Skeletal muscle cell (primary cell): ENCODE measurements around the gene TARS3.
"Not testable (repeated sequence)": the region's sequence is repeated elsewhere in the genome, so short reads cannot be mapped to it uniquely, and the experiment has no call there.

Experiments used
- DNase-seq: peaks from one replicate; pipeline ENCODE4 v3.0.0-alpha.2; 2010; ENCODE audit warnings: low read depth
- H3K4me3 ChIP-seq: 2 replicates; pipeline ENCODE4 v1.5.1; 2011; ENCODE audit warnings: low read depth, mild to moderate bottlenecking, control low read depth, low read length, moderate library complexity

TARS3 gene

GRCh38 chr15:101660005-101660404 lies 64.3 kb downstream of the TARS3 start:
- DNase-seq, result no peak

GRCh38 chr15:101657968-101658784 lies 66.1 kb downstream of the TARS3 start:
- no peak overlapping the region for H3K4me3 ChIP-seq
- no peak for DNase-seq

More at GRCh38 chr15:101660005-101660404, 64.3 kb downstream of the TARS3 start:
- H3K4me3 ChIP-seq, result no peak overlapping the region

- no peak for DNase-seq
Measured at GRCh38 chr15:101657171-101657570, 67.1 kb downstream of the TARS3 start.

GRCh38 chr15:101654624-101655337 lies 69.5 kb downstream of the TARS3 start:
- not testable (repeated sequence) for DNase-seq, H3K4me3 ChIP-seq

More at GRCh38 chr15:101657171-101657570, 67.1 kb downstream of the TARS3 start:
- H3K4me3 ChIP-seq, result no peak overlapping the region

GRCh38 chr15:101654171-101654570 lies 70.1 kb downstream of the TARS3 start:
- no peak overlapping the region for H3K4me3 ChIP-seq
- no peak for DNase-seq

- H3K4me3 ChIP-seq, result peak overlapping the region; percentile 84
- no peak for DNase-seq
Measured at GRCh38 chr15:101652786-101653430, 71.4 kb downstream of the TARS3 start.

GRCh38 chr15:101652098-101652785 lies 72.0 kb downstream of the TARS3 start, which contains the start of gene TM2D3:
TSS of gene TM2D3 (minus strand) at chr15:101652381. CDS start at chr15:101652361, 20 bp downstream.
- peak; percentile 67 for DNase-seq
- H3K4me3 ChIP-seq, result peak within 1 kb of the TSS; percentile 84

GRCh38 chr15:101651554-101652097 lies 72.6 kb downstream of the TARS3 start:
- H3K4me3 ChIP-seq, result peak overlapping the region; percentile 84
- DNase-seq, result no peak

GRCh38 chr15:101650145-101650544 lies 74.1 kb downstream of the TARS3 start:
- no peak overlapping the region for H3K4me3 ChIP-seq
- DNase-seq, result no peak

- DNase-seq, result no peak
- H3K4me3 ChIP-seq, result no peak overlapping the region
Measured at GRCh38 chr15:101648356-101648755, 75.9 kb downstream of the TARS3 start.

GRCh38 chr15:101647251-101647650 lies 77.0 kb downstream of the TARS3 start:
- no peak for DNase-seq
- H3K4me3 ChIP-seq, result no peak overlapping the region

GRCh38 chr15:101646672-101647071 lies 77.6 kb downstream of the TARS3 start:
- no peak overlapping the region for H3K4me3 ChIP-seq
- DNase-seq, result no peak

GRCh38 chr15:101642361-101642760 lies 81.9 kb downstream of the TARS3 start:
- no peak overlapping the region for H3K4me3 ChIP-seq
- DNase-seq, result no peak

GRCh38 chr15:101641894-101642293 lies 82.4 kb downstream of the TARS3 start:
- DNase-seq, result no peak

GRCh38 chr15:101641129-101641764 lies 83.0 kb downstream of the TARS3 start:
- DNase-seq, result no peak
- no peak overlapping the region for H3K4me3 ChIP-seq

More at GRCh38 chr15:101641894-101642293, 82.4 kb downstream of the TARS3 start:
- no peak overlapping the region for H3K4me3 ChIP-seq

GRCh38 chr15:101639667-101640066 lies 84.6 kb downstream of the TARS3 start:
- DNase-seq, result no peak
- no peak overlapping the region for H3K4me3 ChIP-seq

- H3K4me3 ChIP-seq, result no peak overlapping the region
- DNase-seq, result no peak
Measured at GRCh38 chr15:101637919-101638318, 86.4 kb downstream of the TARS3 start.

GRCh38 chr15:101637516-101637915 lies 86.8 kb downstream of the TARS3 start:
- DNase-seq, result no peak
- H3K4me3 ChIP-seq, result no peak overlapping the region

GRCh38 chr15:101637038-101637437 lies 87.2 kb downstream of the TARS3 start:
- H3K4me3 ChIP-seq, result no peak overlapping the region
- no peak for DNase-seq
